WTC11 (cell line): ENCODE data around the gene ARHGAP22.

ENCODE experiments used
- ATF2 ChIP-seq: sonication (generic); formaldehyde crosslinking; IDR thresholded peaks from 2 replicates; pipeline ENCODE4 v1.8.1; 2022; ENCODE audit warnings: low read depth, missing genetic modification reagents, borderline replicate concordance
- CREM ChIP-seq: sonication (generic); formaldehyde crosslinking; IDR thresholded peaks from 2 replicates; pipeline ENCODE4 v1.8.1; 2022; ENCODE audit warnings: mild to moderate bottlenecking, missing genetic modification reagents, moderate library complexity
- CTCF ChIP-seq: fragments of 200-600 bp; IDR thresholded peaks from 2 replicates; pipeline ENCODE4 v1.8.0; 2022; ENCODE audit warnings: antibody characterized with exemption
- E2F4 ChIP-seq: sonication (generic); formaldehyde crosslinking; IDR thresholded peaks from 2 replicates; pipeline ENCODE4 v1.8.1; 2022; ENCODE audit warnings: low read depth, mild to moderate bottlenecking, moderate library complexity, missing genetic modification reagents, borderline replicate concordance
- EMX1 ChIP-seq: fragments of 250-450 bp; sonication (Bioruptor Pico); IDR thresholded peaks from 2 replicates; pipeline ENCODE4 v1.8.0; 2021; ENCODE audit warnings: mild to moderate bottlenecking
- ERG ChIP-seq: fragments of 250-450 bp; sonication (Bioruptor Pico); IDR thresholded peaks from 2 replicates; pipeline ENCODE4 v1.8.0; 2021; ENCODE audit warnings: mild to moderate bottlenecking
- FOXJ3 ChIP-seq: sonication (generic); formaldehyde crosslinking; IDR thresholded peaks from 2 replicates; pipeline ENCODE4 v1.9.0; 2021; ENCODE audit warnings: missing genetic modification reagents, mild to moderate bottlenecking, borderline replicate concordance
- FOXP1 ChIP-seq: sonication (generic); formaldehyde crosslinking; IDR thresholded peaks from 2 replicates; pipeline ENCODE4 v1.8.0; 2022; ENCODE audit warnings: missing genetic modification reagents, mild to moderate bottlenecking, moderate library complexity, borderline replicate concordance
- IRF1 ChIP-seq: sonication (generic); formaldehyde crosslinking; IDR thresholded peaks from 2 replicates; pipeline ENCODE4 v1.8.0; 2023; ENCODE audit warnings: missing genetic modification reagents
- MAX ChIP-seq: sonication (generic); formaldehyde crosslinking; IDR thresholded peaks from 2 replicates; pipeline ENCODE4 v1.8.0; 2022; ENCODE audit warnings: mild to moderate bottlenecking, missing genetic modification reagents
- NFE2L1 ChIP-seq: sonication (generic); formaldehyde crosslinking; IDR thresholded peaks from 2 replicates; pipeline ENCODE4 v1.8.1; 2023; ENCODE audit warnings: missing genetic modification reagents
- NR1H2 ChIP-seq: sonication (generic); formaldehyde crosslinking; IDR thresholded peaks from 2 replicates; pipeline ENCODE4 v1.9.0; 2021; ENCODE audit warnings: mild to moderate bottlenecking, moderate library complexity, missing genetic modification reagents

GRCh38 chr10:48439031-48439430 lies 165.8 kb downstream of the ARHGAP22 start:
- TF ChIP-seq CTCF: no peak
- TF ChIP-seq NR1H2 (CRISPR knock-in tag): no peak
- no peak for TF ChIP-seq ATF2 (CRISPR knock-in tag)
- TF ChIP-seq FOXJ3 (CRISPR knock-in tag): no peak
- no peak for TF ChIP-seq ERG
- TF ChIP-seq E2F4 (CRISPR knock-in tag): no peak
- TF ChIP-seq CREM: no peak
- TF ChIP-seq MAX (CRISPR knock-in tag): no peak
- no peak for TF ChIP-seq EMX1 (CRISPR knock-in tag)
- no peak for TF ChIP-seq FOXP1 (CRISPR knock-in tag)
- no peak for TF ChIP-seq IRF1
- TF ChIP-seq NFE2L1 (CRISPR knock-in tag): no peak
